Activated T-cell treated with anti-CD3 and anti-CD28 coated beads for 24 hours (primary cell): ENCODE data around the gene PBX4.
"Not testable (repeated sequence)": the region's sequence is repeated elsewhere in the genome, so short reads cannot be mapped to it uniquely, and the experiment has no call there.

Source experiments
- DNase-seq: peaks from one replicate; pipeline ENCODE4 v3.0.0-alpha.2; 2020; ENCODE audit warnings: low read depth

PBX4 gene

GRCh38 chr19:19626516-19627472 is 8.3 kb upstream of the PBX4 start:
- DNase-seq = no peak

- no peak for DNase-seq
These were observed 5.6 kb upstream of the PBX4 start for GRCh38 chr19:19624032-19624570.

- no peak for DNase-seq
These were observed 4.9 kb upstream of the PBX4 start for GRCh38 chr19:19623383-19623782.

- DNase-seq = no peak
These were observed 1.3 kb upstream of the PBX4 start for GRCh38 chr19:19619849-19620210.

GRCh38 chr19:19619181-19619848 is 828 bp upstream of the PBX4 start:
- DNase-seq = no peak

GRCh38 chr19:19615086-19615485 is 3.4 kb downstream of the PBX4 start:
- DNase-seq = no peak

GRCh38 chr19:19613506-19613905 is 5.0 kb downstream of the PBX4 start:
- no peak for DNase-seq

GRCh38 chr19:19610376-19611202 is 7.9 kb downstream of the PBX4 start:
- no peak for DNase-seq

- not testable (repeated sequence) for DNase-seq
These were observed 11.8 kb downstream of the PBX4 start for GRCh38 chr19:19606686-19607085.

- DNase-seq = no peak
These were observed 12.5 kb downstream of the PBX4 start for GRCh38 chr19:19606021-19606420.

GRCh38 chr19:19602713-19603324 is 15.7 kb downstream of the PBX4 start:
- no peak for DNase-seq

- no peak for DNase-seq
These were observed 16.3 kb downstream of the PBX4 start for GRCh38 chr19:19602136-19602712.

GRCh38 chr19:19600793-19601330 is 17.6 kb downstream of the PBX4 start:
- DNase-seq = no peak

GRCh38 chr19:19598728-19599451 is 19.6 kb downstream of the PBX4 start:
- DNase-seq = peak; percentile 43

- DNase-seq = peak; percentile 57
These were observed 20.6 kb downstream of the PBX4 start for GRCh38 chr19:19597809-19598306.

GRCh38 chr19:19595171-19595701 is 23.3 kb downstream of the PBX4 start:
- DNase-seq = no peak

GRCh38 chr19:19594381-19594780 is 24.1 kb downstream of the PBX4 start:
- DNase-seq = no peak

GRCh38 chr19:19592690-19593089 is 25.8 kb downstream of the PBX4 start:
- DNase-seq = no peak

- peak; percentile 62 for DNase-seq
These were observed 27.2 kb downstream of the PBX4 start for GRCh38 chr19:19591133-19591825.
